ENCODE data around the gene MFAP5. TPM values are rescaled to one million over a fixed set of nuclear protein-coding genes. Genes with fewer than 3 reads are reported as not detected.

MFAP5 gene
- total RNA-seq, 1 experiment from 2014 or later, result 0.26 TPM

- DNase-seq, result peak; percentile 50
- no peak overlapping the region for H2AK5ac ChIP-seq (ENCODE audit: insufficient read length, low read length)
- H2BK120ac ChIP-seq (ENCODE audit: low read depth, low read length, poor library complexity, severe bottlenecking), result no peak overlapping the region
- TF ChIP-seq CTCF (conservative IDR thresholded peaks at IDR 0.05), result peak; percentile 83
- WGBS (ENCODE audit: extremely low coverage, insufficient read length, low lambda C conversion rate), result no CpG with 5 or more reads among the region's 5 CpGs
- H4K5ac ChIP-seq (ENCODE audit: insufficient read length, low read depth, low read length), result no peak overlapping the region
- no peaks in the 10 kb centered on the region for H3K9me3 ChIP-seq (ENCODE audit: control insufficient read depth, low read depth, low read length)
- peak overlapping the region; percentile 87 for H2AFZ ChIP-seq (ENCODE audit: low read length)
- no peaks in the 10 kb centered on the region for H3K9me3 Mint-ChIP-seq
- no peak overlapping the region for H3K14ac ChIP-seq (ENCODE audit: insufficient read depth, low read length)
- H3K79me2 ChIP-seq (ENCODE audit: insufficient read depth, low read length), result no peaks in the 10 kb centered on the region
- H2BK15ac ChIP-seq (ENCODE audit: low read depth, low read length), result no peak overlapping the region
- H4K91ac ChIP-seq (ENCODE audit: insufficient read length, low read depth, low read length), result no peak overlapping the region
- H3T11ph ChIP-seq (ENCODE audit: low read length), result no peak overlapping the region
- no peak overlapping the region for H2BK12ac ChIP-seq (ENCODE audit: insufficient read length, low read depth, low read length)
- H3K4me1 Mint-ChIP-seq, result peaks cover 28 to 34% of the 10 kb centered on the region in 2 experiments
- no peak overlapping the region for H3K4ac ChIP-seq (ENCODE audit: low read depth, low read length)
- H3K9ac ChIP-seq (ENCODE audit: extremely low read depth, insufficient read length, low read length), result no peak overlapping the region
- no peaks in the 10 kb centered on the region for H4K20me1 ChIP-seq (ENCODE audit: control insufficient read depth, insufficient read depth, insufficient read length)
- no peak overlapping the region for H3K56ac ChIP-seq (ENCODE audit: insufficient read length, low read depth, low read length)
- no peaks in the 10 kb centered on the region for H3K79me1 ChIP-seq (ENCODE audit: insufficient read depth, low read depth, low read length, poor library complexity, severe bottlenecking)
- H3K27ac Mint-ChIP-seq, result no peak overlapping the region
- H2BK5ac ChIP-seq (ENCODE audit: insufficient read length, low read length), result no peak overlapping the region
- H4K8ac ChIP-seq (replicated peaks; ENCODE audit: insufficient read length, low read depth, low read length), result no peak overlapping the region
- no peaks in the 10 kb centered on the region; a peak in 1 of 7 replicates for H3K36me3 Mint-ChIP-seq (ENCODE audit: insufficient read depth in 1 of 3, low read depth in 3 of 3)
- H3K4me2 ChIP-seq (ENCODE audit: insufficient read depth, insufficient read length, low read length), result no peak overlapping the region
- peaks cover 1% of the 10 kb centered on the region; the same call in 1 of the 2 replicates for H3K4me1 ChIP-seq (ENCODE audit: insufficient read depth, low read length)
- no peak overlapping the region for H2BK20ac ChIP-seq (ENCODE audit: low read depth, low read length, poor library complexity, severe bottlenecking)
- H3K27me3 ChIP-seq (ENCODE audit: insufficient read depth, low read length), result no peaks in the 10 kb centered on the region
- no peaks in the 10 kb centered on the region for H3K23me2 ChIP-seq (ENCODE audit: insufficient read length, low read depth, low read length, poor library complexity, severe bottlenecking)
- no peak overlapping the region for H3K23ac ChIP-seq (ENCODE audit: insufficient read length, low read depth, low read length)
- H3K4me3 Mint-ChIP-seq, result no peak overlapping the region
- H3K27me3 Mint-ChIP-seq (ENCODE audit: low read depth), result peaks cover 1% of the 10 kb centered on the region; the same call in 1 of the 2 replicates
- no peak overlapping the region for H3K27ac ChIP-seq (ENCODE audit: insufficient read length, low read depth, low read length)
- H3K18ac ChIP-seq (ENCODE audit: insufficient read length, low read depth, low read length), result no peak overlapping the region
Measured at GRCh38 chr12:8609061-8609570, 53.5 kb downstream of the MFAP5 start.
